ENCODE data around the gene TICAM1. TPM values are rescaled to one million over a fixed set of nuclear protein-coding genes. Genes with fewer than 3 reads are reported as not detected.

TICAM1 gene
- total and polyA plus RNA-seq, 2 of the 13 experiments (the other 11 are each of a cell fraction or from before 2014, with no cell fraction given): 0.33 to 0.95 TPM

- no peak for TF ChIP-seq ZBTB10 (CRISPR knock-in tag; IDR thresholded peaks at IDR 0.05; ENCODE audit: borderline replicate concordance)
- no peak for TF ChIP-seq ZNF343 (CRISPR knock-in tag; IDR thresholded peaks at IDR 0.05)
- no peak for TF ChIP-seq UBTF (CRISPR knock-in tag; IDR thresholded peaks at IDR 0.05)
- no peak for TF ChIP-seq ZNF549 (CRISPR knock-in tag; IDR thresholded peaks at IDR 0.05)
- TF ChIP-seq ZNF784 (CRISPR knock-in tag; IDR thresholded peaks at IDR 0.05; ENCODE audit: borderline replicate concordance): no peak
- no peak for TF ChIP-seq ZNF776 (CRISPR knock-in tag; IDR thresholded peaks at IDR 0.05)
- no peak for TF ChIP-seq SOX13 (IDR thresholded peaks at IDR 0.05)
- TF ChIP-seq SOX13 (CRISPR knock-in tag; conservative IDR thresholded peaks at IDR 0.05 in 1 of 2, IDR thresholded peaks at IDR 0.05 in 1 of 2): no peak
- no peak for TF ChIP-seq ATF2 (CRISPR knock-in tag; IDR thresholded peaks at IDR 0.05)
- TF ChIP-seq KAT2B (IDR thresholded peaks at IDR 0.05; ENCODE audit: borderline replicate concordance, low read depth, low read length): no peak
These were observed 58.4 kb downstream of the TICAM1 start (continued) for GRCh38 chr19:4773047-4773640.

Data from HepG2 (cell line).